Measurements from ENCODE around the gene GPR39. TPM values are rescaled to one million over a fixed set of nuclear protein-coding genes. Genes with fewer than 3 reads are reported as not detected.

GPR39 gene
- total RNA-seq, 1 experiment from 2014 or later, result 9.0 TPM

GRCh38 chr2:132627536-132627935 is 210.9 kb downstream of the GPR39 start:
- H3K9me3 ChIP-seq (ENCODE audit: control insufficient read depth, insufficient read depth, low read depth, low read length), result no peaks in the 10 kb centered on the region
- H3K27ac ChIP-seq (ENCODE audit: low read length), result no peak overlapping the region
- in situ Hi-C loops (cut with HindIII; ENCODE audit: low pct_unique_long_range_greater_than_20kb, low sequenced_read_pairs) (no loop called here), intact Hi-C loops (cut with micrococcal nuclease; ENCODE audit: unreplicated experiment) (no loop called here)
- no peak for TF ChIP-seq REST (IDR thresholded peaks at IDR 0.05; ENCODE audit: insufficient read depth in 1 of 2, low read depth in 2 of 2, low read length in 1 of 2)
- TF ChIP-seq CTCF (IDR thresholded peaks at IDR 0.05), result no peak
- TF ChIP-seq POLR2AphosphoS5 (IDR thresholded peaks at IDR 0.05; ENCODE audit: low read depth, low read length), result no peak
- TF ChIP-seq TCF7L2 (IDR thresholded peaks at IDR 0.05; ENCODE audit: low read depth, low read length), result no peak
- no peak for TF ChIP-seq SIN3A (IDR thresholded peaks at IDR 0.05; ENCODE audit: borderline replicate concordance, insufficient read depth, low read depth, low read length)
- H3K27me3 ChIP-seq (ENCODE audit: control insufficient read depth, insufficient read depth, low read length), result no peaks in the 10 kb centered on the region
- POLR2A ChIA-PET, result no interaction called here
- DNase-seq (ENCODE audit: low read depth, low spot score), result no peak
- H3K4me3 ChIP-seq (ENCODE audit: low read depth in 2 of 2, low read length in 2 of 2), result no peak overlapping the region
- no TSS peak for BruUV-seq (replicated peaks)
- no peaks in the 10 kb centered on the region for H3K4me1 ChIP-seq (ENCODE audit: control insufficient read depth, insufficient read depth, low read length)
- ATAC-seq, result no peak
- H3K36me3 ChIP-seq (ENCODE audit: control insufficient read depth, insufficient read depth, low read length), result no peaks in the 10 kb centered on the region
- CTCF ChIA-PET, result no interaction called here

- ChIA-PET POLR2A (no interaction called here), CTCF (no interaction called here)
- Histone ChIP-seq H3K36me3 (ENCODE audit: control insufficient read depth, insufficient read depth, low read length) (no peaks in the 10 kb centered on the region), H3K27me3 (ENCODE audit: control insufficient read depth, insufficient read depth, low read length) (no peaks in the 10 kb centered on the region), H3K4me3 (ENCODE audit: low read depth in 2 of 2, low read length in 2 of 2) (no peak overlapping the region), H3K9me3 (ENCODE audit: control insufficient read depth, insufficient read depth, low read depth, low read length) (no peaks in the 10 kb centered on the region), H3K27ac (ENCODE audit: low read length) (no peak overlapping the region), H3K4me1 (ENCODE audit: control insufficient read depth, insufficient read depth, low read length) (no peaks in the 10 kb centered on the region)
- in situ Hi-C loops (cut with HindIII; ENCODE audit: low pct_unique_long_range_greater_than_20kb, low sequenced_read_pairs), result no loop called here
- no peak for TF ChIP-seq SIN3A (IDR thresholded peaks at IDR 0.05; ENCODE audit: borderline replicate concordance, insufficient read depth, low read depth, low read length)
- no peak for TF ChIP-seq CTCF (IDR thresholded peaks at IDR 0.05)
- no peak for TF ChIP-seq POLR2AphosphoS5 (IDR thresholded peaks at IDR 0.05; ENCODE audit: low read depth, low read length)
- TF ChIP-seq TCF7L2 (IDR thresholded peaks at IDR 0.05; ENCODE audit: low read depth, low read length), result no peak
- no peak for TF ChIP-seq REST (IDR thresholded peaks at IDR 0.05; ENCODE audit: insufficient read depth in 1 of 2, low read depth in 2 of 2, low read length in 1 of 2)
- no TSS peak for BruUV-seq (replicated peaks)
- no peak for DNase-seq (ENCODE audit: low read depth, low spot score)
- intact Hi-C loops (cut with micrococcal nuclease; ENCODE audit: unreplicated experiment), result no loop called here
- ATAC-seq, result 0 out of 2 replicates have a peak, but pooled peaks have one; percentile 48
Measured at GRCh38 chr2:132632000-132632649, 215.5 kb downstream of the GPR39 start.

Data from Panc1 (cell line).